Dermis microvascular lymphatic vessel endothelial cell (primary cell): ENCODE results near the gene KRTAP12-4. TPM values are rescaled to one million over a fixed set of nuclear protein-coding genes. Genes with fewer than 3 reads are reported as not detected.
A peak's percentile ranks its signal among the peaks of the same experiment; 100 is the strongest.
"Not testable (repeated sequence)": the region's sequence is repeated elsewhere in the genome, so short reads cannot be mapped to it uniquely, and the experiment has no call there.

ENCODE experiments used
- DNase-seq, 2 donors: peaks; one replicate each; pipeline versions ENCODE4 v3.0.0 to v3.0.0-alpha.2; 2010; ENCODE audit warnings: low read depth in 2 of 2
- total RNA-seq: library from RNA; depleted of rRNA; stranded (reverse); fragments of >200 nt; gene quantifications from 2 replicates; pipeline ENCODE4 v1.2.1, GENCODE V29; 2014

Gene KRTAP12-4
- total RNA-seq, 1 donor from 2014 or later, result not detected

GRCh38 chr21:44636209-44637017 lies 18.0 kb downstream of the KRTAP12-4 start:
- no peak for DNase-seq

GRCh38 chr21:44632067-44632466 lies 22.4 kb downstream of the KRTAP12-4 start:
- no peak for DNase-seq

GRCh38 chr21:44630440-44630839 lies 24.0 kb downstream of the KRTAP12-4 start:
- DNase-seq, result no peak

- DNase-seq, result no peak
Measured at GRCh38 chr21:44628707-44629391, 25.6 kb downstream of the KRTAP12-4 start.

- not testable (repeated sequence) for DNase-seq
Measured at GRCh38 chr21:44627831-44628233, 26.6 kb downstream of the KRTAP12-4 start.

- not testable (repeated sequence) for DNase-seq
Measured at GRCh38 chr21:44627181-44627822, 27.2 kb downstream of the KRTAP12-4 start.

- DNase-seq, result no peak
Measured at GRCh38 chr21:44626673-44627143, 27.8 kb downstream of the KRTAP12-4 start, which contains the start of gene KRTAP10-9. Gene KRTAP10-9, plus strand, starts transcription at chr21:44627093. Its CDS starts 79 bp downstream, at chr21:44627172.

GRCh38 chr21:44626262-44626661 lies 28.2 kb downstream of the KRTAP12-4 start:
- no peak for DNase-seq

GRCh38 chr21:44625756-44626155 lies 28.7 kb downstream of the KRTAP12-4 start:
- DNase-seq, result no peak

- no peak for DNase-seq
Measured at GRCh38 chr21:44623575-44623974, 30.9 kb downstream of the KRTAP12-4 start.

- DNase-seq, result no peak
Measured at GRCh38 chr21:44619886-44620285, 34.6 kb downstream of the KRTAP12-4 start.

- peak in 1 of 2 donors; percentile 2 for DNase-seq
Measured at GRCh38 chr21:44618909-44619308, 35.5 kb downstream of the KRTAP12-4 start.

GRCh38 chr21:44618504-44618903 lies 36.0 kb downstream of the KRTAP12-4 start:
- peak; percentile 6 to 55 for DNase-seq

- DNase-seq, result no peak
Measured at GRCh38 chr21:44617071-44617501, 37.4 kb downstream of the KRTAP12-4 start.

- DNase-seq, result no peak
Measured at GRCh38 chr21:44616591-44616926, 37.9 kb downstream of the KRTAP12-4 start.

- DNase-seq, result no peak
Measured at GRCh38 chr21:44615911-44616590, 38.4 kb downstream of the KRTAP12-4 start.

- no peak for DNase-seq
Measured at GRCh38 chr21:44615466-44615865, 39.0 kb downstream of the KRTAP12-4 start.

GRCh38 chr21:44614961-44615391 lies 39.5 kb downstream of the KRTAP12-4 start:
- no peak for DNase-seq

GRCh38 chr21:44614161-44614631 lies 40.3 kb downstream of the KRTAP12-4 start:
- no peak for DNase-seq

GRCh38 chr21:44613386-44614155 lies 40.9 kb downstream of the KRTAP12-4 start:
- DNase-seq, result no peak
